Astrocyte (in vitro differentiated cells and primary cell): ENCODE results near the gene KCNE1. TPM values are rescaled to one million over a fixed set of nuclear protein-coding genes. Genes with fewer than 3 reads are reported as not detected.

Source experiments
- DNase-seq: peaks from one replicate; pipeline ENCODE4 v3.0.0-alpha.2; 2010; ENCODE audit warnings: low read depth
- FAIRE-seq: peaks from 2 replicates; lab custom pipeline; 2011; peaks lifted over from hg19 to GRCh38; lab: Jason Lieb, UNC
- H2AFZ ChIP-seq: 2 replicates; pipeline ENCODE4 v1.6.0; 2012; ENCODE audit warnings: low read depth, low read length, inconsistent platforms
- H3K27ac ChIP-seq: 2 replicates; pipeline ENCODE4 v1.5.1; 2011; ENCODE audit warnings: low read depth, low read length, inconsistent platforms
- H3K27me3 ChIP-seq: 2 replicates; pipeline ENCODE4 v1.6.0; 2011; ENCODE audit warnings: low read length, inconsistent platforms; ENCODE audit not compliant: insufficient read depth
- H3K36me3 ChIP-seq: 2 replicates; pipeline ENCODE4 v1.5.1; 2011; ENCODE audit warnings: low read length, inconsistent platforms; ENCODE audit not compliant: insufficient read depth
- H3K4me1 ChIP-seq: 2 replicates; pipeline ENCODE4 v1.5.1; 2011; ENCODE audit warnings: low read length, inconsistent platforms; ENCODE audit not compliant: insufficient read depth
- H3K4me2 ChIP-seq: 2 replicates; pipeline ENCODE4 v1.6.0; 2012; ENCODE audit warnings: low read length, inconsistent platforms
- H3K4me3 ChIP-seq: 2 replicates; pipeline ENCODE4 v1.5.1; 2011; ENCODE audit warnings: low read depth, mild to moderate bottlenecking, low read length, inconsistent platforms; ENCODE audit not compliant: insufficient read depth
- H3K79me2 ChIP-seq: 2 replicates; pipeline ENCODE4 v1.6.0; 2012; ENCODE audit warnings: mild to moderate bottlenecking, low read length, inconsistent platforms; ENCODE audit not compliant: insufficient read depth
- H3K9ac ChIP-seq: 2 replicates; pipeline ENCODE4 v1.6.0; 2012; ENCODE audit warnings: mild to moderate bottlenecking, low read length, inconsistent platforms
- H3K9me3 ChIP-seq: 2 replicates; pipeline ENCODE4 v1.5.1; 2012; ENCODE audit warnings: low read depth, mild to moderate bottlenecking, low read length, inconsistent platforms; ENCODE audit not compliant: insufficient read depth
- H4K20me1 ChIP-seq: 2 replicates; pipeline ENCODE4 v1.6.0; 2012; ENCODE audit warnings: low read length, inconsistent platforms; ENCODE audit not compliant: insufficient read depth
- H3K27ac Mint-ChIP-seq: one replicate; pipeline ENCODE4 v1.8.0; 2021; ENCODE audit warnings: mild to moderate bottlenecking, mixed read lengths; ENCODE audit not compliant: unreplicated experiment
- H3K27me3 Mint-ChIP-seq: one replicate; pipeline ENCODE4 v1.8.0; 2021; ENCODE audit warnings: low read depth, mixed read lengths; ENCODE audit not compliant: unreplicated experiment
- H3K36me3 Mint-ChIP-seq: one replicate; pipeline ENCODE4 v1.8.0; 2021; ENCODE audit warnings: low read depth, mixed read lengths; ENCODE audit not compliant: unreplicated experiment
- H3K4me1 Mint-ChIP-seq: one replicate; pipeline ENCODE4 v1.8.0; 2021; ENCODE audit warnings: low read depth, mixed read lengths; ENCODE audit not compliant: unreplicated experiment
- H3K4me3 Mint-ChIP-seq: one replicate; pipeline ENCODE4 v1.8.0; 2021; ENCODE audit warnings: mild to moderate bottlenecking, moderate library complexity, mixed read lengths; ENCODE audit not compliant: unreplicated experiment
- H3K9me3 Mint-ChIP-seq: one replicate; pipeline ENCODE4 v1.8.0; 2021; ENCODE audit warnings: mild to moderate bottlenecking, mixed read lengths; ENCODE audit not compliant: unreplicated experiment
- EZH2 ChIP-seq: IDR thresholded peaks from 2 replicates; pipeline ENCODE4 v1.6.1; 2012; ENCODE audit warnings: mild to moderate bottlenecking, low read length, inconsistent platforms; ENCODE audit not compliant: insufficient read depth
- total RNA-seq: library from RNA; stranded (reverse); gene quantifications from 2 replicates; pipeline ENCODE4 v1.2.1, GENCODE V29; 2021
- TF ChIP-seq, protein P1 (sequence below): IDR thresholded peaks from 2 replicates; pipeline ENCODE4 v1.5.1; 2011; ENCODE audit warnings: low read depth, mild to moderate bottlenecking, inconsistent platforms, low read length, moderate library complexity; ENCODE audit not compliant: insufficient read depth

Gene KCNE1
- total RNA-seq, 1 donor from 2014 or later: 0.73 TPM

DNA sequence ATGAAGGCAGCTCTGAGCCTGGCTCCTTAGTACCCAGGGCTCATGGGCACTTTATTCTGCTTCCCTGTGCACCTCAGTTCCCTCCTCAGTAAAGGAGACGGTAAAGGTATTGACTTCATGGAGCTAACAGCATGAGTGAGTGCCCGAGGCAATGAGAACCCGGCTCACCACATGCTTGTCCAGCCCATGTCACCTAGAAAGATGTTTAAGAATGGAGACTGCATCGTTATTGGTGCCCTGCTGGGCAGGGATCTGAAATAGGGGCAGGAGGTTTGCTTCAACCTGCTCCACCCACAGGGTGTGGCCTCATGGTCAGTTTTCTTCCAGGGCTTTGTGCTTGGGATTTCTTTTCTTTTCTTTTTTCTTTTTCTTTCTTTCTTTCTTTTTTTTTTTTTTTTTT is 7.0 kb upstream of the KCNE1 start:
- no peak overlapping the region for H3K4me3 ChIP-seq
- peaks cover 40% of the 10 kb centered on the region for H3K4me1 Mint-ChIP-seq
- H4K20me1 ChIP-seq: peaks cover 93% of the 10 kb centered on the region
- no peak for FAIRE-seq
- H3K9me3 Mint-ChIP-seq: no peaks in the 10 kb centered on the region
- H2AFZ ChIP-seq: no peak overlapping the region
- no peaks in the 10 kb centered on the region for H3K9me3 ChIP-seq
- no peak overlapping the region for H3K4me2 ChIP-seq
- H3K4me3 Mint-ChIP-seq: no peak overlapping the region
- no peak overlapping the region for H3K27ac Mint-ChIP-seq
- H3K27ac ChIP-seq: no peak overlapping the region
- no peaks in the 10 kb centered on the region for H3K27me3 ChIP-seq
- H3K27me3 Mint-ChIP-seq: no peaks in the 10 kb centered on the region
- H3K36me3 Mint-ChIP-seq: peaks cover 39% of the 10 kb centered on the region
- H3K79me2 ChIP-seq: peaks cover 41% of the 10 kb centered on the region
- H3K36me3 ChIP-seq: peaks cover 61% of the 10 kb centered on the region
- no peak overlapping the region for H3K9ac ChIP-seq
- peaks cover 20% of the 10 kb centered on the region for H3K4me1 ChIP-seq
- no peak for DNase-seq
- no peak for TF ChIP-seq EZH2
- TF ChIP-seq, protein P1, sequence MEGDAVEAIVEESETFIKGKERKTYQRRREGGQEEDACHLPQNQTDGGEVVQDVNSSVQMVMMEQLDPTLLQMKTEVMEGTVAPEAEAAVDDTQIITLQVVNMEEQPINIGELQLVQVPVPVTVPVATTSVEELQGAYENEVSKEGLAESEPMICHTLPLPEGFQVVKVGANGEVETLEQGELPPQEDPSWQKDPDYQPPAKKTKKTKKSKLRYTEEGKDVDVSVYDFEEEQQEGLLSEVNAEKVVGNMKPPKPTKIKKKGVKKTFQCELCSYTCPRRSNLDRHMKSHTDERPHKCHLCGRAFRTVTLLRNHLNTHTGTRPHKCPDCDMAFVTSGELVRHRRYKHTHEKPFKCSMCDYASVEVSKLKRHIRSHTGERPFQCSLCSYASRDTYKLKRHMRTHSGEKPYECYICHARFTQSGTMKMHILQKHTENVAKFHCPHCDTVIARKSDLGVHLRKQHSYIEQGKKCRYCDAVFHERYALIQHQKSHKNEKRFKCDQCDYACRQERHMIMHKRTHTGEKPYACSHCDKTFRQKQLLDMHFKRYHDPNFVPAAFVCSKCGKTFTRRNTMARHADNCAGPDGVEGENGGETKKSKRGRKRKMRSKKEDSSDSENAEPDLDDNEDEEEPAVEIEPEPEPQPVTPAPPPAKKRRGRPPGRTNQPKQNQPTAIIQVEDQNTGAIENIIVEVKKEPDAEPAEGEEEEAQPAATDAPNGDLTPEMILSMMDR: no peak

DNA sequence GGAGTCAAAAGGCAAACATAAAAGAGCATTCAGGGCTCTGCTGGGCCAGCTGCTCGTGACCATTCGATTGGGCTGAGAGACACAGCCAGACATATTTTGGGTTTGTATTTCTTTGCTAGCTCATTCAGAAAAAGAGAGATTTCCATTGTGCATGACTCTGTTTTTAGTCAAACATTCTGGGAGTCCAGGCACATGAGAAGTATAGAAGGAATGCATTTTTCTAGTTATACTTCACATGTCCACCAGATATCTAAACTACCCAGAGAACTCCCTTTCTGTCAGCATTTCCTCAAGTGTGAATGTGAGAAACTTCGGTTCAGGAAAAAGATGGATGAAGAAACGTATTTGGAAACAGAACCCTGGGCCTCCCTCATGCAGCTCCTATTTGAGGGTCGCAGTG is 6.3 kb upstream of the KCNE1 start:
- H3K27me3 ChIP-seq: no peaks in the 10 kb centered on the region
- H3K27ac ChIP-seq: no peak overlapping the region
- H3K9me3 ChIP-seq: no peaks in the 10 kb centered on the region
- no peak overlapping the region for H2AFZ ChIP-seq
- Mint-ChIP-seq H3K27me3 (no peaks in the 10 kb centered on the region), H3K27ac (peak overlapping the region; percentile 31), H3K9me3 (no peaks in the 10 kb centered on the region), H3K36me3 (peaks cover 39% of the 10 kb centered on the region), H3K4me1 (peaks cover 40% of the 10 kb centered on the region), H3K4me3 (no peak overlapping the region)
- no peak overlapping the region for H3K9ac ChIP-seq
- H3K4me2 ChIP-seq: no peak overlapping the region
- H3K79me2 ChIP-seq: peaks cover 37% of the 10 kb centered on the region
- H3K4me1 ChIP-seq: peaks cover 17% of the 10 kb centered on the region
- no peak for DNase-seq
- H3K4me3 ChIP-seq: no peak overlapping the region
- no peak for TF ChIP-seq EZH2
- TF ChIP-seq, protein P1: no peak
- FAIRE-seq: no peak
- H4K20me1 ChIP-seq: peaks cover 86% of the 10 kb centered on the region
- peaks cover 59% of the 10 kb centered on the region for H3K36me3 ChIP-seq

DNA sequence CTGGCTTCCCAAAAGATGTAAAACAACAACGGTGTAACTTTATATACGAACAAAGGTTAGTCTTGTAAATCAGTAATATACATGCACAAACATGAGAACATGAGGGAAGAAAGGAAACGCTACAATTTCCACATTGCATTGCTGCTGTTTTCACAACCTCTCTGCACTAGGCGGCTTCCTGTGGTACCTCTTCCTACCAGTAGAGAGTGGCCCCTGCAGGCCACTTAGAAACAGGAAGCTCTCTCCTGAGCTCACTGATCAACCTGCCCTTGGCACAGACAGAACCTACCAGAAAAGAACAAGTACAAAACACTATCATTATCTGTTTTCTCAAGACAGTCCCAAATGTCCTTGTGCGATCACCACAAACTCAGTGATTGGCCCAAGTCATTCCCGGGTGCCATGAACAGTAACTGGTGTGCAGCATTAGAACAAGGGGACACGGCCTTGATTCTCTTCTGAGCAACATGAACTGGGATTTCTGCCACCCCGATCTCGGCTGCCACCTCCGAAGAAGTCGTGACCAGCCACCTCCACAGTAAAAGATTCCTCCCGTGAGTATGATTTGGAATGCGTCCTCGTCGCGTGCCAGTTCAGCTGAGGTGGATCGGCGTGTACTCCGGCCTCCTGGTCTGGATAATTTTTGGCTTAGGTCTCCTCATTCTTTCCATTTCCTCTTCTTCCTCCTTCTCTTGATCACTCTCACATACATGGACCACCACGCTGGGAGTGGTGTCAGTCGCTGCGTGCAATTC is 5.7 kb upstream of the KCNE1 start:
- Histone ChIP-seq H3K4me1 (peaks cover 10% of the 10 kb centered on the region), H3K27ac (no peak overlapping the region), H4K20me1 (peaks cover 80% of the 10 kb centered on the region), H3K9ac (peak overlapping the region; percentile 4), H3K4me3 (no peak overlapping the region), H3K36me3 (peaks cover 53% of the 10 kb centered on the region), H3K9me3 (no peaks in the 10 kb centered on the region), H3K79me2 (peaks cover 31% of the 10 kb centered on the region), H3K4me2 (peak overlapping the region; percentile 3), H3K27me3 (no peaks in the 10 kb centered on the region), H2AFZ (no peak overlapping the region)
- Mint-ChIP-seq H3K27me3 (no peaks in the 10 kb centered on the region), H3K27ac (peak overlapping the region; percentile 31), H3K36me3 (peaks cover 39% of the 10 kb centered on the region), H3K4me1 (peaks cover 36% of the 10 kb centered on the region), H3K4me3 (no peak overlapping the region), H3K9me3 (no peaks in the 10 kb centered on the region)
- FAIRE-seq (no peak), DNase-seq (no peak)
- TF ChIP-seq EZH2: no peak
- TF ChIP-seq, protein P1: no peak
